Gastrocnemius medialis (tissue), 4 donors: ENCODE measurements around the gene CA10. TPM values are rescaled to one million over a fixed set of nuclear protein-coding genes. Genes with fewer than 3 reads are reported as not detected.

Experiments used
- ATAC-seq, 2 donors: fragments of 150-250 bp; one replicate each; pipeline ENCODE4 v1.9.1; 2016
- DNase-seq, 2 donors: peaks; one replicate each; pipeline ENCODE4 v3.0.0-alpha.2; 2019
- H3K27ac ChIP-seq, 4 donors: fragments of 200-600 bp; sonication (generic); 1 replicate in 1 of 4; 2 replicates in 3 of 4; pipeline ENCODE4 v1.5.1; 2016 to 2018; ENCODE audit warnings: mild to moderate bottlenecking in 2 of 4, moderate library complexity in 1 of 4
- H3K27me3 ChIP-seq, 3 donors: fragments of 200-600 bp; sonication (generic) in 2 of 3; 1 replicate in 1 of 3; 2 replicates in 2 of 3; pipeline versions ENCODE4 v1.5.1 to v1.6.0; 2016 to 2019; ENCODE audit warnings: mild to moderate bottlenecking in 1 of 3, moderate library complexity in 1 of 3
- H3K36me3 ChIP-seq, 2 donors: fragments of 200-600 bp; sonication (generic) in 1 of 2; one replicate each; pipeline ENCODE4 v1.5.1; 2017 to 2018
- H3K4me1 ChIP-seq, 2 donors: fragments of 200-600 bp; sonication (generic) in 1 of 2; one replicate each; pipeline ENCODE4 v1.5.1; 2016 to 2017; ENCODE audit warnings: mild to moderate bottlenecking in 2 of 2
- H3K4me3 ChIP-seq, 4 donors: fragments of 200-600 bp; sonication (generic) in 3 of 4; 1 replicate in 1 of 4; 2 replicates in 3 of 4; pipeline ENCODE4 v1.5.1; 2016 to 2019; ENCODE audit warnings: mild to moderate bottlenecking in 2 of 4
- H3K9me3 ChIP-seq, 3 donors: fragments of 200-600 bp; sonication (generic) in 2 of 3; 1 replicate in 1 of 3; 2 replicates in 2 of 3; pipeline ENCODE4 v1.5.1; 2016 to 2019
- CTCF ChIP-seq, 5 experiments: fragments of 450-650 bp in 3 of 5; fragments of 200-600 bp in 2 of 5; sonication (generic) in 2 of 5; IDR thresholded peaks in 4 of 5; conservative IDR thresholded peaks in 1 of 5; 1 replicate in 4 of 5; 2 replicates in 1 of 5; pipeline ENCODE4 v1.5.1; 2016 to 2019; ENCODE audit warnings: antibody characterized with exemption in 5 of 5, mild to moderate bottlenecking in 3 of 5, moderate library complexity in 3 of 5
- POLR2A ChIP-seq, 2 donors: fragments of 450-650 bp; IDR thresholded peaks; one replicate each; pipeline ENCODE4 v1.6.1; 2017; ENCODE audit warnings: antibody characterized with exemption in 2 of 2, mild to moderate bottlenecking in 2 of 2, moderate library complexity in 2 of 2
- in situ Hi-C, 4 donors: fragments of 200-750 bp; cut with MboI; loops; one replicate each; pipeline versions ENCODE4 v1.15.0 to v1.8.0; 2017; ENCODE audit warnings: low sequenced_read_pairs in 4 of 4
- intact Hi-C: fragments of 100-400 bp; cut with DNase I; formaldehyde crosslinking; loops from one replicate; pipeline ENCODE4 v1.15.1; 2023; ENCODE audit warnings: low total_unique reads
- total RNA-seq, 4 donors: library from RNA; depleted of rRNA; stranded (reverse); fragments of >200 nt; gene quantifications; one replicate each; pipeline versions ENCODE4 v1.1.0 to v1.2.3, GENCODE V29; 2016

Gene CA10
- total RNA-seq, 4 donors from 2014 or later, result not detected

GRCh38 chr17:51947160-51947735 lies 211.3 kb downstream of the CA10 start:
- Histone ChIP-seq H3K27ac (no peak overlapping the region), H3K4me1 (no peaks in the 10 kb centered on the region), H3K4me3 (no peak overlapping the region), H3K27me3 (no peaks in the 10 kb centered on the region), H3K9me3 (no peaks in the 10 kb centered on the region), H3K36me3 (no peaks in the 10 kb centered on the region)
- DNase-seq (no peak), ATAC-seq (no peak)
- in situ Hi-C loops (no loop called here), intact Hi-C loops (no loop called here)
- TF ChIP-seq CTCF (IDR thresholded peaks at IDR 0.05 in 4 of 5, conservative IDR thresholded peaks at IDR 0.05 in 1 of 5), result no peak
- TF ChIP-seq POLR2A (IDR thresholded peaks at IDR 0.05), result no peak

GRCh38 chr17:51946311-51946710 lies 212.2 kb downstream of the CA10 start:
- DNase-seq (no peak), ATAC-seq (no peak)

GRCh38 chr17:51941272-51941671 lies 217.2 kb downstream of the CA10 start:
- TF ChIP-seq POLR2A (IDR thresholded peaks at IDR 0.05) (no peak), CTCF (IDR thresholded peaks at IDR 0.05 in 4 of 5, conservative IDR thresholded peaks at IDR 0.05 in 1 of 5) (no peak)
- no peak for DNase-seq
- H3K4me1 ChIP-seq, result no peaks in the 10 kb centered on the region
- no peaks in the 10 kb centered on the region for H3K27me3 ChIP-seq
- no peak for ATAC-seq
- in situ Hi-C loops (no loop called here), intact Hi-C loops (no loop called here)
- H3K36me3 ChIP-seq, result no peaks in the 10 kb centered on the region
- no peak overlapping the region for H3K27ac ChIP-seq
- H3K9me3 ChIP-seq, result no peaks in the 10 kb centered on the region
- no peak overlapping the region for H3K4me3 ChIP-seq

More at GRCh38 chr17:51946311-51946710, 212.2 kb downstream of the CA10 start:
- no peaks in the 10 kb centered on the region for H3K4me1 ChIP-seq
- TF ChIP-seq POLR2A (IDR thresholded peaks at IDR 0.05) (no peak), CTCF (IDR thresholded peaks at IDR 0.05 in 4 of 5, conservative IDR thresholded peaks at IDR 0.05 in 1 of 5) (no peak)
- H3K36me3 ChIP-seq, result no peaks in the 10 kb centered on the region
- H3K9me3 ChIP-seq, result no peaks in the 10 kb centered on the region
- no peak overlapping the region for H3K27ac ChIP-seq
- in situ Hi-C loops, result no loop called here
- intact Hi-C loops, result no loop called here
- H3K4me3 ChIP-seq, result no peak overlapping the region
- H3K27me3 ChIP-seq, result no peaks in the 10 kb centered on the region

GRCh38 chr17:51937264-51937663 lies 221.2 kb downstream of the CA10 start:
- ATAC-seq (no peak), DNase-seq (no peak)
- no peak for TF ChIP-seq CTCF (IDR thresholded peaks at IDR 0.05 in 4 of 5, conservative IDR thresholded peaks at IDR 0.05 in 1 of 5)
- TF ChIP-seq POLR2A (IDR thresholded peaks at IDR 0.05), result no peak
- H3K36me3 ChIP-seq, result no peaks in the 10 kb centered on the region
- in situ Hi-C loops (no loop called here), intact Hi-C loops (no loop called here)
- H3K9me3 ChIP-seq, result no peaks in the 10 kb centered on the region
- H3K27ac ChIP-seq, result no peak overlapping the region
- H3K4me3 ChIP-seq, result no peak overlapping the region
- no peaks in the 10 kb centered on the region for H3K4me1 ChIP-seq
- no peaks in the 10 kb centered on the region for H3K27me3 ChIP-seq

GRCh38 chr17:51935477-51935876 lies 223.0 kb downstream of the CA10 start:
- no peak for DNase-seq
- no peak overlapping the region for H3K4me3 ChIP-seq
- H3K27me3 ChIP-seq, result no peaks in the 10 kb centered on the region
- in situ Hi-C loops (no loop called here), intact Hi-C loops (no loop called here)
- no peaks in the 10 kb centered on the region for H3K9me3 ChIP-seq
- H3K36me3 ChIP-seq, result no peaks in the 10 kb centered on the region
- no peaks in the 10 kb centered on the region for H3K4me1 ChIP-seq
- TF ChIP-seq POLR2A (IDR thresholded peaks at IDR 0.05), result no peak
- TF ChIP-seq CTCF (IDR thresholded peaks at IDR 0.05 in 4 of 5, conservative IDR thresholded peaks at IDR 0.05 in 1 of 5), result no peak
- ATAC-seq, result no peak
- H3K27ac ChIP-seq, result no peak overlapping the region
